Prostate gland (tissue), 2 donors: ENCODE results near the gene HUNK. TPM values are rescaled to one million over a fixed set of nuclear protein-coding genes. Genes with fewer than 3 reads are reported as not detected.
A peak's percentile ranks its signal among the peaks of the same experiment; 100 is the strongest.
"Not testable (repeated sequence)": the region's sequence is repeated elsewhere in the genome, so short reads cannot be mapped to it uniquely, and the experiment has no call there.

ENCODE experiments used
- DNase-seq: peaks from one replicate; pipeline ENCODE4 v3.0.0-alpha.2; 2019; ENCODE audit warnings: low spot score
- H3K27ac ChIP-seq, 2 donors: fragments of 200-600 bp; sonication (generic); 2 replicates each; pipeline ENCODE4 v1.5.1; 2017 to 2019
- H3K27me3 ChIP-seq: fragments of 200-600 bp; sonication (generic); replicated peaks from 2 replicates; pipeline ENCODE4 v1.5.1; 2019; ENCODE audit not compliant: insufficient read depth
- H3K36me3 ChIP-seq, 2 donors: fragments of 200-600 bp; sonication (generic); 1 replicate in 1 of 2; 2 replicates in 1 of 2; pipeline versions ENCODE4 v1.5.1 to v1.8.1; 2017 to 2019
- H3K4me1 ChIP-seq: fragments of 200-600 bp; sonication (generic); replicated peaks from 2 replicates; pipeline ENCODE4 v1.5.1; 2019
- H3K4me3 ChIP-seq, 2 donors: fragments of 200-600 bp; sonication (generic); 2 replicates each; pipeline ENCODE4 v1.5.1; 2017 to 2019
- H3K9me3 ChIP-seq: fragments of 200-600 bp; sonication (generic); 2 replicates; pipeline ENCODE4 v1.5.1; 2017
- POLR2A ChIP-seq: fragments of 450-650 bp; IDR thresholded peaks from one replicate; pipeline ENCODE4 v1.6.1; 2016; ENCODE audit warnings: antibody characterized with exemption, mild to moderate bottlenecking
- POLR2AphosphoS5 ChIP-seq: sonication (generic); formaldehyde crosslinking; IDR thresholded peaks from one replicate; pipeline ENCODE4 v1.6.1; 2017; ENCODE audit warnings: antibody characterized with exemption
- WGBS: methylation state at CpG from one replicate; pipeline ENCODE4 v1.1.5; 2018; 5-methylcytosine and 5-hydroxymethylcytosine counted together
- intact Hi-C: fragments of 100-400 bp; cut with DNase I; formaldehyde crosslinking; loops from one replicate; pipeline ENCODE4 v1.14.2; 2022
- total RNA-seq, 2 donors: library from RNA; depleted of rRNA; stranded (reverse); fragments of >200 nt; gene quantifications; one replicate each; pipeline ENCODE4 v1.1.0, GENCODE V29; 2016
- TF ChIP-seq, protein P1 (sequence below), 4 experiments: fragments of 200-600 bp in 2 of 4; fragments of 450-650 bp in 2 of 4; sonication (generic) in 2 of 4; IDR thresholded peaks; 1 replicate in 3 of 4; 2 replicates in 1 of 4; pipeline ENCODE4 v1.5.1; 2016 to 2019; ENCODE audit warnings: antibody characterized with exemption in 4 of 4, mild to moderate bottlenecking in 2 of 4, moderate library complexity in 2 of 4

HUNK gene
- total RNA-seq, 2 donors from 2014 or later: 3.7 to 5.0 TPM

DNA sequence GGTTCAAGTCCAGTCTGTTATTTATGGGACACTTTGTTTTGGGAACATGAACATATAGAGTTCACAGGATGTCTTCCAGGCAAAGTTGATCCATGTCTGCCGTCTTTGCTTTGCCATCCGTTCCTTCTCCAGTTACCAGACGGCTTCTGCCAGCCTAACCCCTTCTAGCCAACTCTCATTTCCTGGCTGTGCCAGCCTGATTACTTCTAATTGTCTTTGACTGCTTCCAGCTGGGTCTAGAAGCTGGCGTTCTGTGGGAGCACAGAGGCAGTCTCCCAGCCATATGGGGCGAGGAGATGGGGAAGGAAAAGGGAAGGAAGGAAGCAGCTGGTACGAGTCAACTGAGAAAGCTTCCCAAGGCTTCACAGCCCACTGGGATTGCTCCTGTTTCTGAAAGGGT lies 3.1 kb upstream of the HUNK start:
- no peak overlapping the region for H3K27ac ChIP-seq
- no peak overlapping the region for H3K4me3 ChIP-seq
- H3K27me3 ChIP-seq: no peaks in the 10 kb centered on the region
- H3K4me1 ChIP-seq: no peaks in the 10 kb centered on the region
- no peaks in the 10 kb centered on the region for H3K36me3 ChIP-seq
- TF ChIP-seq, protein P1, sequence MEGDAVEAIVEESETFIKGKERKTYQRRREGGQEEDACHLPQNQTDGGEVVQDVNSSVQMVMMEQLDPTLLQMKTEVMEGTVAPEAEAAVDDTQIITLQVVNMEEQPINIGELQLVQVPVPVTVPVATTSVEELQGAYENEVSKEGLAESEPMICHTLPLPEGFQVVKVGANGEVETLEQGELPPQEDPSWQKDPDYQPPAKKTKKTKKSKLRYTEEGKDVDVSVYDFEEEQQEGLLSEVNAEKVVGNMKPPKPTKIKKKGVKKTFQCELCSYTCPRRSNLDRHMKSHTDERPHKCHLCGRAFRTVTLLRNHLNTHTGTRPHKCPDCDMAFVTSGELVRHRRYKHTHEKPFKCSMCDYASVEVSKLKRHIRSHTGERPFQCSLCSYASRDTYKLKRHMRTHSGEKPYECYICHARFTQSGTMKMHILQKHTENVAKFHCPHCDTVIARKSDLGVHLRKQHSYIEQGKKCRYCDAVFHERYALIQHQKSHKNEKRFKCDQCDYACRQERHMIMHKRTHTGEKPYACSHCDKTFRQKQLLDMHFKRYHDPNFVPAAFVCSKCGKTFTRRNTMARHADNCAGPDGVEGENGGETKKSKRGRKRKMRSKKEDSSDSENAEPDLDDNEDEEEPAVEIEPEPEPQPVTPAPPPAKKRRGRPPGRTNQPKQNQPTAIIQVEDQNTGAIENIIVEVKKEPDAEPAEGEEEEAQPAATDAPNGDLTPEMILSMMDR (IDR thresholded peaks at IDR 0.05): no peak
- TF ChIP-seq POLR2A (no peak), POLR2AphosphoS5 (no peak)
- 78% methylated on average over 6 of the region's 6 CpGs for WGBS
- intact Hi-C loops: loop anchor here (10.0 kb wide), 2 partner anchors 265 to 725 kb away; no protein-coding TSS in a partner anchor
- H3K9me3 ChIP-seq: no peaks in the 10 kb centered on the region
- DNase-seq: no peak

DNA sequence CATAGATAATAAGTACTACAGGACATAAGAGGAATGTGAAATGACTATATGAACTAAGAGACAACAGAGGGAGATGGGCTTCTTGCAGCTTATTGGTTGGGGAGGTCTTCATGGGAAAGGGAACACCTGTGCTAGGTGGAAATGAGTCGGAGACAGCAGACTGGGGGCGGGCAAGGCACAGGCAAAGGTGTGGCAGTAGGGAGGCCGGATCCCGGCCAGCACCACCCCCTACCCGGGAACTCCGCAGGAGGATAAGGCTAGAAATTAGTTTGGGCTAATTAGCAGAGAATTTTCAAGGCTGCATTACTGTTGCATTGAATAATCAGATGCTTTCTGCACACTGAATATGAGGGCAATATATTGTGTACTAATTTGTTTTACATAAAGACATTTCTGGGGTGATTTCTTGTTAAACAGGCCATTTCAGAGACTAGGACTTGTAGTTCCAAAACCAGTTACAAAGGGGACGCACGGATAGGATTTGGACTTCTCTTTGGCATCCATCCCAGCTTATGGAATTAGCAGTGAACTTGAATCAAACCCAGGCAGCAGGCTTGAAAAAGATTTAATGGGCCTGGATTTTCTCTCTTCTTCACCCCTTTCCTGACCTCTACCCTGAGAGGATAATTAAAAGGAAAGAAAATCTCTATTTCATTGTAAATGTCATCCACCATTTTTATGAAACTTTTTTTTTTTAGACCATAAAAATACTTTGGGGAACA lies 2.2 kb upstream of the HUNK start:
- intact Hi-C loops: no loop called here
- H3K4me1 ChIP-seq: no peaks in the 10 kb centered on the region
- H3K4me3 ChIP-seq: no peak overlapping the region
- H3K27ac ChIP-seq: no peak overlapping the region
- H3K27me3 ChIP-seq: no peaks in the 10 kb centered on the region
- no peaks in the 10 kb centered on the region for H3K36me3 ChIP-seq
- 52% methylated on average over 8 of the region's 8 CpGs for WGBS
- H3K9me3 ChIP-seq: no peaks in the 10 kb centered on the region
- TF ChIP-seq POLR2A: no peak
- TF ChIP-seq, protein P1 (IDR thresholded peaks at IDR 0.05): no peak
- no peak for TF ChIP-seq POLR2AphosphoS5
- no peak for DNase-seq

DNA sequence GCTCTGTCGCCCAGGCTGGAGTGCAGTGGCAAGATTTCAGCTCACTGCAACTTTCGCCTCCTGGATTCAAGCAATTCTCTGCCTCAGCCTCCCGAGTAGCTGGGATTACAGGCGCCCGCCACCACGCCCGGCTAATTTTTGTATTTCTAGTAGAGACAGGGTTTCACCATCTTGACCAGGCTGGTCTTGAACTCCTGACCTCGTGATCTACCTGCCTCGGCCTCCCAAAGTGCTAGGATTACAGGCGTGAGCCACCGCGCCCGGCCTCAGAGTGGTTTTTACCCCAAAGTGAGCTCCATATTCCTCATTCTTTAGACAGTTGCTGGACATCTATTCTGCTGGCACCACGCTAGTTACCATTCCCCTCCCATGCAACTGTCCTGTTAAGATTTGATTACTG lies 1.4 kb upstream of the HUNK start:
- intact Hi-C loops, H3K27ac ChIP-seq, H3K4me1 ChIP-seq, H3K9me3 ChIP-seq, H3K4me3 ChIP-seq, DNase-seq, H3K36me3 ChIP-seq, H3K27me3 ChIP-seq: not testable (repeated sequence)
- WGBS: 88% methylated on average over 14 of the region's 14 CpGs

DNA sequence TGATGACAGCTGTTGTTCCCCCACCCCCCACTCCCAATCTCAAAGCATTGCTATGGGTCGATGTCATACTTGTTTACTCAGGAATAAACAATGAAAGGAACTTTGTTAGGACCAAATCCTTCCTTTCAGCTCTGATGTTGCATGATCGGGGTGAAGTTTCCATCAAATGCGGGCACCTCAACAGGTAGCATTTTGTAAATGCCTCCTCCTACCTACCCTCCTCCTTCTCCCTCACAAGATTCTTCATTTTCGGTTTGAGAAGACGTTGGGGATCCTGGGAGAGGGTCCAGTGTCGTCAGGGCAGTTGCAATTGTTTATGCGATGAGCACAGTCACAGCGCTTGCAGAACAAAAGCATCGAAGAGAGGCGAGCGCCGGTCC lies 758 bp upstream of the HUNK start:
- Histone ChIP-seq H3K36me3 (no peaks in the 10 kb centered on the region), H3K27me3 (no peaks in the 10 kb centered on the region), H3K9me3 (no peaks in the 10 kb centered on the region), H3K4me1 (no peaks in the 10 kb centered on the region), H3K27ac (peak overlapping the region in 1 of 2 donors; percentile 28), H3K4me3 (peak overlapping the region in 1 of 2 donors; percentile 48)
- WGBS: 8% methylated on average over 12 of the region's 12 CpGs
- intact Hi-C loops: no loop called here
- DNase-seq: no peak
- TF ChIP-seq, protein P1 (IDR thresholded peaks at IDR 0.05): no peak
- TF ChIP-seq POLR2A (no peak), POLR2AphosphoS5 (no peak)

DNA sequence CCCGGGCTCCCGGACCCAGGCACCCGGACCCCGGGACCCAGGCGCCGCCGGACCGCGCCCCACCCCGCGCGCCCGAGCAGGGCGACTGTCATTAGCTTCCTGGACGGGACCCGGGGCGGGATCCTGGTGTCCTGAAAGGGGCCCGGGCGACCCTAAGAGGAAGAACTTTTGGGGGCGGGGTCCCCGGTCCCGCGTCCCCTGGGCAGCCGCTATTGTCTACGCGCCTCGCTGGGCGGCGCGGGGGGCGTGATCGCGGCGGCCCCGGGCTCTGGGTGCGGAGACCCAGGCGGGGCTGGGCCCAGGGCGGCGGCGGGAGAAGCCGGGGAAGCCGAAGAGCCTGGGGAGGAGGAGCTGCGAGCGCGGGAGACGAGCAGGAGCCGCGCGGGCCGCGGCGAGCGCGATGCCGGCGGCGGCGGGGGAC lies 465 bp downstream of the HUNK start:
- Histone ChIP-seq H3K4me3 (peak overlapping the region; percentile 48 to 50), H3K27me3 (no peaks in the 10 kb centered on the region), H3K27ac (peak overlapping the region; percentile 28 to 40), H3K9me3 (no peaks in the 10 kb centered on the region), H3K4me1 (no peaks in the 10 kb centered on the region), H3K36me3 (no peaks in the 10 kb centered on the region)
- intact Hi-C loops: no loop called here
- peak; percentile 5 for DNase-seq
- TF ChIP-seq, protein P1 (IDR thresholded peaks at IDR 0.05): no peak
- TF ChIP-seq POLR2AphosphoS5 (no peak), POLR2A (no peak)
- WGBS: 0% methylated on average over 26 of the region's 58 CpGs
